GM23338 (cell line): ENCODE measurements around the gene STARD8. TPM values are rescaled to one million over a fixed set of nuclear protein-coding genes. Genes with fewer than 3 reads are reported as not detected.

Source experiments
- ATAC-seq: fragments of 200-7000 bp; cut with Tn5 transposase; 3 replicates; pipeline ENCODE4 v1.9.1; 2020
- DNase-seq: peaks from one replicate; pipeline ENCODE4 v3.0.0-alpha.2; 2015; ENCODE audit warnings: low spot score
- H2AFZ ChIP-seq: fragments of 200-600 bp; sonication (generic); 2 replicates; pipeline ENCODE4 v1.8.0; 2016; ENCODE audit warnings: antibody characterized with exemption, mild to moderate bottlenecking, moderate library complexity
- H3F3A ChIP-seq: fragments of 200-600 bp; sonication (generic); replicated peaks from 2 replicates; pipeline ENCODE4 v1.8.0; 2017; ENCODE audit warnings: antibody characterized with exemption, mixed run types, low read depth
- H3K27ac ChIP-seq: fragments of 200-600 bp; sonication (generic); 2 replicates; pipeline ENCODE4 v1.6.1; 2016; ENCODE audit warnings: low read depth
- H3K27me3 ChIP-seq: fragments of 200-600 bp; sonication (generic); 2 replicates; pipeline ENCODE4 v1.8.0; 2016; ENCODE audit warnings: mild to moderate bottlenecking, mixed run types, moderate library complexity; ENCODE audit not compliant: insufficient read depth
- H3K36me3 ChIP-seq: fragments of 200-600 bp; sonication (generic); 2 replicates; pipeline ENCODE4 v1.8.0; 2016; ENCODE audit warnings: mild to moderate bottlenecking; ENCODE audit not compliant: insufficient read depth
- H3K4me1 ChIP-seq: fragments of 200-600 bp; sonication (generic); 2 replicates; pipeline ENCODE4 v1.8.0; 2016; ENCODE audit warnings: mild to moderate bottlenecking, moderate library complexity; ENCODE audit not compliant: insufficient read depth
- H3K4me2 ChIP-seq: fragments of 200-600 bp; sonication (generic); 2 replicates; pipeline ENCODE4 v1.7.1; 2017; ENCODE audit warnings: mixed run types
- H3K4me3 ChIP-seq: fragments of 200-600 bp; sonication (generic); 2 replicates; pipeline ENCODE4 v1.6.1; 2016; ENCODE audit warnings: mixed run types
- H3K79me2 ChIP-seq: fragments of 200-600 bp; sonication (generic); replicated peaks from 2 replicates; pipeline ENCODE4 v1.8.0; 2017; ENCODE audit warnings: mild to moderate bottlenecking; ENCODE audit not compliant: insufficient read depth
- H3K9me2 ChIP-seq: fragments of 200-600 bp; sonication (generic); 2 replicates; pipeline ENCODE4 v1.8.0; 2017; ENCODE audit not compliant: insufficient read depth
- H4K20me1 ChIP-seq: fragments of 200-600 bp; sonication (generic); replicated peaks from 2 replicates; pipeline ENCODE4 v1.8.0; 2017; ENCODE audit warnings: mild to moderate bottlenecking; ENCODE audit not compliant: insufficient read depth
- H3K27ac Mint-ChIP-seq: 2 replicates; pipeline ENCODE4 v1.8.0; 2020; ENCODE audit warnings: inconsistent platforms, mild to moderate bottlenecking, moderate library complexity, mixed read lengths
- H3K27me3 Mint-ChIP-seq: 3 replicates; pipeline ENCODE4 v1.8.0; 2022; ENCODE audit warnings: low read depth, mild to moderate bottlenecking, moderate library complexity, mixed read lengths, inconsistent platforms; ENCODE audit not compliant: insufficient read depth, poor library complexity
- H3K36me3 Mint-ChIP-seq: 3 replicates; pipeline ENCODE4 v1.8.0; 2021; ENCODE audit warnings: low read depth, mild to moderate bottlenecking, inconsistent platforms, moderate library complexity, mixed read lengths
- H3K4me1 Mint-ChIP-seq: 3 replicates; pipeline ENCODE4 v1.8.0; 2020; ENCODE audit warnings: mild to moderate bottlenecking, inconsistent platforms, mixed read lengths
- H3K4me3 Mint-ChIP-seq: 3 replicates; pipeline ENCODE4 v1.8.0; 2021; ENCODE audit warnings: moderate library complexity, mild to moderate bottlenecking, inconsistent platforms, mixed read lengths
- H3K9me3 Mint-ChIP-seq: 3 replicates; pipeline ENCODE4 v1.8.0; 2020; ENCODE audit warnings: moderate library complexity, mild to moderate bottlenecking, inconsistent platforms, mixed read lengths
- CREB1 ChIP-seq: fragments of 250-450 bp; sonication (Bioruptor Pico); IDR thresholded peaks from 2 replicates; pipeline ENCODE4 v1.5.0; 2020; ENCODE audit warnings: low read depth, mild to moderate bottlenecking, moderate library complexity
- EZH2 ChIP-seq: fragments of 200-600 bp; sonication (generic); IDR thresholded peaks from one replicate; pipeline ENCODE4 v1.8.0; 2017; ENCODE audit warnings: antibody characterized with exemption, mild to moderate bottlenecking, low read depth; ENCODE audit not compliant: unreplicated experiment
- EZH2phosphoT487 ChIP-seq: fragments of 200-600 bp; sonication (generic); IDR thresholded peaks from one replicate; pipeline ENCODE4 v1.8.1; 2018; ENCODE audit warnings: antibody characterized with exemption; ENCODE audit not compliant: unreplicated experiment
- JUNB ChIP-seq: IDR thresholded peaks from one replicate; pipeline ENCODE4 v1.6.1; 2016; ENCODE audit warnings: antibody characterized with exemption; ENCODE audit not compliant: unreplicated experiment
- NANOG ChIP-seq: IDR thresholded peaks from 2 replicates; pipeline ENCODE4 v1.6.1; 2016; ENCODE audit warnings: antibody characterized with exemption, borderline replicate concordance
- POLR2AphosphoS5 ChIP-seq: IDR thresholded peaks from 2 replicates; pipeline ENCODE4 v1.6.1; 2016; ENCODE audit warnings: antibody characterized with exemption, low read depth
- STAT1 ChIP-seq: IDR thresholded peaks from one replicate; pipeline ENCODE4 v1.6.1; 2016; ENCODE audit warnings: antibody characterized with exemption; ENCODE audit not compliant: unreplicated experiment
- ZNF114 ChIP-seq: fragments of 250-450 bp; sonication (Bioruptor Pico); IDR thresholded peaks from 2 replicates; pipeline ENCODE4 v1.5.0; 2020; ENCODE audit warnings: mild to moderate bottlenecking, moderate library complexity
- ZNF331 ChIP-seq: fragments of 250-450 bp; sonication (Bioruptor Pico); IDR thresholded peaks from 2 replicates; pipeline ENCODE4 v1.5.0; 2020; ENCODE audit warnings: low read depth, mild to moderate bottlenecking, moderate library complexity
- polyA plus RNA-seq: library from polyadenylated mRNA; unstranded; fragments of >200 nt; fragmentation: Nextera tagmentation; extraction: Ambion mirVana; gene quantifications from 2 replicates; pipeline ENCODE4 v1.2.1, GENCODE V29; 2016
- total RNA-seq: library from RNA; depleted of rRNA; stranded (reverse); fragments of >200 nt; shearing (Covaris generic); gene quantifications from 2 replicates; pipeline ENCODE4 v1.2.3, GENCODE V29; 2014
- TF ChIP-seq, protein P1 (sequence below): fragments of 250-450 bp; sonication (Bioruptor Pico); IDR thresholded peaks from 2 replicates; pipeline ENCODE4 v1.5.0; 2020; ENCODE audit warnings: mild to moderate bottlenecking, moderate library complexity
- TF ChIP-seq, protein P2 (sequence below): IDR thresholded peaks from 2 replicates; pipeline ENCODE4 v1.6.1; 2016; ENCODE audit warnings: antibody characterized with exemption
- TF ChIP-seq, protein P3 (sequence below), 2 experiments: fragments of 200-600 bp in 1 of 2; sonication (generic) in 1 of 2; conservative IDR thresholded peaks; 2 replicates each; pipeline versions ENCODE4 v1.5.1 to v1.6.1; 2016 to 2017; ENCODE audit warnings: antibody characterized with exemption in 2 of 2, low read depth in 2 of 2, mild to moderate bottlenecking in 2 of 2, moderate library complexity in 1 of 2
- TF ChIP-seq, protein P4 (sequence below): IDR thresholded peaks from one replicate; pipeline ENCODE4 v1.6.1; 2018; ENCODE audit warnings: antibody characterized with exemption; ENCODE audit not compliant: unreplicated experiment

Gene STARD8
- total and polyA plus RNA-seq, 2 experiments from 2014 or later, result 0.74 to 5.6 TPM

DNA sequence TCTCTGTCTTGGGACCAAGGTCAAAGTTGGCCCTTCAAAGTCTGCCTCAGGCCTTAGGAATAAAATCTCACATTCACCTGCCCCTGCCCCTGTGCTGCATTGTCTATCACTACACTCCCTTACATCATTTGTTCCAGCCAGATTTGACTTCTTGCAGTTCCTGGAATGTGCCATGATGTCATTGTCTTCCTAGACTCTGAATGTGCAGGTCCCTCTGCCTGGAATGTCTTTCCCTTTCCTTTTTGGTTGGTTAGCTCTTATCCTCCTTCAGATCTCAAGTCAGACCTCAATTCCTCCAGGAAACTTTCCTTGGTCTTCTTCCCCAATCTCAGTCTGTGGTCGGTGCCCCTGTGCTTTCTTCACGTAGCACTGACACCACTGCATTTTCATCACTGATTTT, 113.6 kb downstream of the STARD8 start:
- Histone ChIP-seq H3K4me1 (no peaks in the 10 kb centered on the region), H3K27me3 (no peaks in the 10 kb centered on the region), H3K4me3 (no peak overlapping the region), H3K36me3 (no peaks in the 10 kb centered on the region), H3K27ac (no peak overlapping the region), H4K20me1 (no peaks in the 10 kb centered on the region), H3K79me2 (no peaks in the 10 kb centered on the region), H2AFZ (no peak overlapping the region), H3K4me2 (no peak overlapping the region), H3K9me2 (no peaks in the 10 kb centered on the region), H3F3A (no peaks in the 10 kb centered on the region)
- no peak for ATAC-seq
- Mint-ChIP-seq H3K36me3 (no peaks in the 10 kb centered on the region), H3K4me1 (no peaks in the 10 kb centered on the region), H3K9me3 (no peaks in the 10 kb centered on the region), H3K27ac (no peak overlapping the region), H3K4me3 (no peak overlapping the region), H3K27me3 (no peaks in the 10 kb centered on the region)
- no peak for DNase-seq
- TF ChIP-seq JUNB (no peak), EZH2 (no peak), NANOG (no peak), STAT1 (no peak), EZH2phosphoT487 (no peak), ZNF331 (no peak), ZNF114 (no peak), CREB1 (no peak), POLR2AphosphoS5 (no peak)
- TF ChIP-seq, protein P1, sequence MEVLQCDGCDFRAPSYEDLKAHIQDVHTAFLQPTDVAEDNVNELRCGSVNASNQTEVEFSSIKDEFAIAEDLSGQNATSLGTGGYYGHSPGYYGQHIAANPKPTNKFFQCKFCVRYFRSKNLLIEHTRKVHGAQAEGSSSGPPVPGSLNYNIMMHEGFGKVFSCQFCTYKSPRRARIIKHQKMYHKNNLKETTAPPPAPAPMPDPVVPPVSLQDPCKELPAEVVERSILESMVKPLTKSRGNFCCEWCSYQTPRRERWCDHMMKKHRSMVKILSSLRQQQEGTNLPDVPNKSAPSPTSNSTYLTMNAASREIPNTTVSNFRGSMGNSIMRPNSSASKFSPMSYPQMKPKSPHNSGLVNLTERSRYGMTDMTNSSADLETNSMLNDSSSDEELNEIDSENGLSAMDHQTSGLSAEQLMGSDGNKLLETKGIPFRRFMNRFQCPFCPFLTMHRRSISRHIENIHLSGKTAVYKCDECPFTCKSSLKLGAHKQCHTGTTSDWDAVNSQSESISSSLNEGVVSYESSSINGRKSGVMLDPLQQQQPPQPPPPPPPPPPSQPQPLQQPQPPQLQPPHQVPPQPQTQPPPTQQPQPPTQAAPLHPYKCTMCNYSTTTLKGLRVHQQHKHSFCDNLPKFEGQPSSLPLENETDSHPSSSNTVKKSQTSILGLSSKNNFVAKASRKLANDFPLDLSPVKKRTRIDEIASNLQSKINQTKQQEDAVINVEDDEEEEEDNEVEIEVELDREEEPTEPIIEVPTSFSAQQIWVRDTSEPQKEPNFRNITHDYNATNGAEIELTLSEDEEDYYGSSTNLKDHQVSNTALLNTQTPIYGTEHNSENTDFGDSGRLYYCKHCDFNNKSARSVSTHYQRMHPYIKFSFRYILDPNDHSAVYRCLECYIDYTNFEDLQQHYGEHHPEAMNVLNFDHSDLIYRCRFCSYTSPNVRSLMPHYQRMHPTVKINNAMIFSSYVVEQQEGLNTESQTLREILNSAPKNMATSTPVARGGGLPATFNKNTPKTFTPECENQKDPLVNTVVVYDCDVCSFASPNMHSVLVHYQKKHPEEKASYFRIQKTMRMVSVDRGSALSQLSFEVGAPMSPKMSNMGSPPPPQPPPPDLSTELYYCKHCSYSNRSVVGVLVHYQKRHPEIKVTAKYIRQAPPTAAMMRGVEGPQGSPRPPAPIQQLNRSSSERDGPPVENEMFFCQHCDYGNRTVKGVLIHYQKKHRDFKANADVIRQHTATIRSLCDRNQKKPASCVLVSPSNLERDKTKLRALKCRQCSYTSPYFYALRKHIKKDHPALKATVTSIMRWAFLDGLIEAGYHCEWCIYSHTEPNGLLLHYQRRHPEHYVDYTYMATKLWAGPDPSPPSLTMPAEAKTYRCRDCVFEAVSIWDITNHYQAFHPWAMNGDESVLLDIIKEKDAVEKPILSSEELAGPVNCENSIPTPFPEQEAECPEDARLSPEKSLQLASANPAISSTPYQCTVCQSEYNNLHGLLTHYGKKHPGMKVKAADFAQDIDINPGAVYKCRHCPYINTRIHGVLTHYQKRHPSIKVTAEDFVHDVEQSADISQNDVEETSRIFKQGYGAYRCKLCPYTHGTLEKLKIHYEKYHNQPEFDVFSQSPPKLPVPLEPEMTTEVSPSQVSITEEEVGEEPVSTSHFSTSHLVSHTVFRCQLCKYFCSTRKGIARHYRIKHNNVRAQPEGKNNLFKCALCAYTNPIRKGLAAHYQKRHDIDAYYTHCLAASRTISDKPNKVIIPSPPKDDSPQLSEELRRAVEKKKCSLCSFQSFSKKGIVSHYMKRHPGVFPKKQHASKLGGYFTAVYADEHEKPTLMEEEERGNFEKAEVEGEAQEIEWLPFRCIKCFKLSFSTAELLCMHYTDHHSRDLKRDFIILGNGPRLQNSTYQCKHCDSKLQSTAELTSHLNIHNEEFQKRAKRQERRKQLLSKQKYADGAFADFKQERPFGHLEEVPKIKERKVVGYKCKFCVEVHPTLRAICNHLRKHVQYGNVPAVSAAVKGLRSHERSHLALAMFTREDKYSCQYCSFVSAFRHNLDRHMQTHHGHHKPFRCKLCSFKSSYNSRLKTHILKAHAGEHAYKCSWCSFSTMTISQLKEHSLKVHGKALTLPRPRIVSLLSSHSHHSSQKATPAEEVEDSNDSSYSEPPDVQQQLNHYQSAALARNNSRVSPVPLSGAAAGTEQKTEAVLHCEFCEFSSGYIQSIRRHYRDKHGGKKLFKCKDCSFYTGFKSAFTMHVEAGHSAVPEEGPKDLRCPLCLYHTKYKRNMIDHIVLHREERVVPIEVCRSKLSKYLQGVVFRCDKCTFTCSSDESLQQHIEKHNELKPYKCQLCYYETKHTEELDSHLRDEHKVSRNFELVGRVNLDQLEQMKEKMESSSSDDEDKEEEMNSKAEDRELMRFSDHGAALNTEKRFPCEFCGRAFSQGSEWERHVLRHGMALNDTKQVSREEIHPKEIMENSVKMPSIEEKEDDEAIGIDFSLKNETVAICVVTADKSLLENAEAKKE (CRISPR knock-in tag), result no peak
- TF ChIP-seq, protein P2, sequence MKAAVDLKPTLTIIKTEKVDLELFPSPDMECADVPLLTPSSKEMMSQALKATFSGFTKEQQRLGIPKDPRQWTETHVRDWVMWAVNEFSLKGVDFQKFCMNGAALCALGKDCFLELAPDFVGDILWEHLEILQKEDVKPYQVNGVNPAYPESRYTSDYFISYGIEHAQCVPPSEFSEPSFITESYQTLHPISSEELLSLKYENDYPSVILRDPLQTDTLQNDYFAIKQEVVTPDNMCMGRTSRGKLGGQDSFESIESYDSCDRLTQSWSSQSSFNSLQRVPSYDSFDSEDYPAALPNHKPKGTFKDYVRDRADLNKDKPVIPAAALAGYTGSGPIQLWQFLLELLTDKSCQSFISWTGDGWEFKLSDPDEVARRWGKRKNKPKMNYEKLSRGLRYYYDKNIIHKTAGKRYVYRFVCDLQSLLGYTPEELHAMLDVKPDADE, result no peak
- TF ChIP-seq, protein P3, sequence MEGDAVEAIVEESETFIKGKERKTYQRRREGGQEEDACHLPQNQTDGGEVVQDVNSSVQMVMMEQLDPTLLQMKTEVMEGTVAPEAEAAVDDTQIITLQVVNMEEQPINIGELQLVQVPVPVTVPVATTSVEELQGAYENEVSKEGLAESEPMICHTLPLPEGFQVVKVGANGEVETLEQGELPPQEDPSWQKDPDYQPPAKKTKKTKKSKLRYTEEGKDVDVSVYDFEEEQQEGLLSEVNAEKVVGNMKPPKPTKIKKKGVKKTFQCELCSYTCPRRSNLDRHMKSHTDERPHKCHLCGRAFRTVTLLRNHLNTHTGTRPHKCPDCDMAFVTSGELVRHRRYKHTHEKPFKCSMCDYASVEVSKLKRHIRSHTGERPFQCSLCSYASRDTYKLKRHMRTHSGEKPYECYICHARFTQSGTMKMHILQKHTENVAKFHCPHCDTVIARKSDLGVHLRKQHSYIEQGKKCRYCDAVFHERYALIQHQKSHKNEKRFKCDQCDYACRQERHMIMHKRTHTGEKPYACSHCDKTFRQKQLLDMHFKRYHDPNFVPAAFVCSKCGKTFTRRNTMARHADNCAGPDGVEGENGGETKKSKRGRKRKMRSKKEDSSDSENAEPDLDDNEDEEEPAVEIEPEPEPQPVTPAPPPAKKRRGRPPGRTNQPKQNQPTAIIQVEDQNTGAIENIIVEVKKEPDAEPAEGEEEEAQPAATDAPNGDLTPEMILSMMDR (conservative IDR thresholded peaks at IDR 0.05; ENCODE audit: low read depth in 2 of 2), result no peak
- TF ChIP-seq, protein P4, sequence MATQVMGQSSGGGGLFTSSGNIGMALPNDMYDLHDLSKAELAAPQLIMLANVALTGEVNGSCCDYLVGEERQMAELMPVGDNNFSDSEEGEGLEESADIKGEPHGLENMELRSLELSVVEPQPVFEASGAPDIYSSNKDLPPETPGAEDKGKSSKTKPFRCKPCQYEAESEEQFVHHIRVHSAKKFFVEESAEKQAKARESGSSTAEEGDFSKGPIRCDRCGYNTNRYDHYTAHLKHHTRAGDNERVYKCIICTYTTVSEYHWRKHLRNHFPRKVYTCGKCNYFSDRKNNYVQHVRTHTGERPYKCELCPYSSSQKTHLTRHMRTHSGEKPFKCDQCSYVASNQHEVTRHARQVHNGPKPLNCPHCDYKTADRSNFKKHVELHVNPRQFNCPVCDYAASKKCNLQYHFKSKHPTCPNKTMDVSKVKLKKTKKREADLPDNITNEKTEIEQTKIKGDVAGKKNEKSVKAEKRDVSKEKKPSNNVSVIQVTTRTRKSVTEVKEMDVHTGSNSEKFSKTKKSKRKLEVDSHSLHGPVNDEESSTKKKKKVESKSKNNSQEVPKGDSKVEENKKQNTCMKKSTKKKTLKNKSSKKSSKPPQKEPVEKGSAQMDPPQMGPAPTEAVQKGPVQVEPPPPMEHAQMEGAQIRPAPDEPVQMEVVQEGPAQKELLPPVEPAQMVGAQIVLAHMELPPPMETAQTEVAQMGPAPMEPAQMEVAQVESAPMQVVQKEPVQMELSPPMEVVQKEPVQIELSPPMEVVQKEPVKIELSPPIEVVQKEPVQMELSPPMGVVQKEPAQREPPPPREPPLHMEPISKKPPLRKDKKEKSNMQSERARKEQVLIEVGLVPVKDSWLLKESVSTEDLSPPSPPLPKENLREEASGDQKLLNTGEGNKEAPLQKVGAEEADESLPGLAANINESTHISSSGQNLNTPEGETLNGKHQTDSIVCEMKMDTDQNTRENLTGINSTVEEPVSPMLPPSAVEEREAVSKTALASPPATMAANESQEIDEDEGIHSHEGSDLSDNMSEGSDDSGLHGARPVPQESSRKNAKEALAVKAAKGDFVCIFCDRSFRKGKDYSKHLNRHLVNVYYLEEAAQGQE, result no peak
